ENCODE measurements around the gene PALLD.

The PALLD gene

GRCh38 chr4:168773388-168774195, 276.7 kb downstream of the PALLD start:
- DNase-seq (ENCODE audit: low spot score) = no peak
- Histone ChIP-seq H3K27ac (ENCODE audit: poor library complexity, severe bottlenecking) (no peak overlapping the region), H3K4me1 (ENCODE audit: insufficient read depth, poor library complexity, severe bottlenecking) (peaks cover 14% of the 10 kb centered on the region), H3K27me3 (ENCODE audit: insufficient read depth, poor library complexity, severe bottlenecking) (no peaks in the 10 kb centered on the region), H3K4me3 (ENCODE audit: severe bottlenecking) (no peak overlapping the region), H3K36me3 (ENCODE audit: low read depth) (no peaks in the 10 kb centered on the region; the same call in 1 of the 2 replicates), H3K9me3 (ENCODE audit: severe bottlenecking) (peaks cover 7% of the 10 kb centered on the region)
- TF ChIP-seq, protein P1, sequence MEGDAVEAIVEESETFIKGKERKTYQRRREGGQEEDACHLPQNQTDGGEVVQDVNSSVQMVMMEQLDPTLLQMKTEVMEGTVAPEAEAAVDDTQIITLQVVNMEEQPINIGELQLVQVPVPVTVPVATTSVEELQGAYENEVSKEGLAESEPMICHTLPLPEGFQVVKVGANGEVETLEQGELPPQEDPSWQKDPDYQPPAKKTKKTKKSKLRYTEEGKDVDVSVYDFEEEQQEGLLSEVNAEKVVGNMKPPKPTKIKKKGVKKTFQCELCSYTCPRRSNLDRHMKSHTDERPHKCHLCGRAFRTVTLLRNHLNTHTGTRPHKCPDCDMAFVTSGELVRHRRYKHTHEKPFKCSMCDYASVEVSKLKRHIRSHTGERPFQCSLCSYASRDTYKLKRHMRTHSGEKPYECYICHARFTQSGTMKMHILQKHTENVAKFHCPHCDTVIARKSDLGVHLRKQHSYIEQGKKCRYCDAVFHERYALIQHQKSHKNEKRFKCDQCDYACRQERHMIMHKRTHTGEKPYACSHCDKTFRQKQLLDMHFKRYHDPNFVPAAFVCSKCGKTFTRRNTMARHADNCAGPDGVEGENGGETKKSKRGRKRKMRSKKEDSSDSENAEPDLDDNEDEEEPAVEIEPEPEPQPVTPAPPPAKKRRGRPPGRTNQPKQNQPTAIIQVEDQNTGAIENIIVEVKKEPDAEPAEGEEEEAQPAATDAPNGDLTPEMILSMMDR (IDR thresholded peaks at IDR 0.05; ENCODE audit: poor library complexity, severe bottlenecking) = no peak
- ATAC-seq (ENCODE audit: low read depth) = no peak

GRCh38 chr4:168776382-168776781, 279.5 kb downstream of the PALLD start:
- ATAC-seq (ENCODE audit: low read depth) (no peak), DNase-seq (ENCODE audit: low spot score) (no peak)
- no peak overlapping the region for H3K4me3 ChIP-seq (ENCODE audit: severe bottlenecking)
- TF ChIP-seq, protein P1 (IDR thresholded peaks at IDR 0.05; ENCODE audit: poor library complexity, severe bottlenecking) = no peak
- H3K27ac ChIP-seq (ENCODE audit: poor library complexity, severe bottlenecking) = no peak overlapping the region
- no peaks in the 10 kb centered on the region for H3K27me3 ChIP-seq (ENCODE audit: insufficient read depth, poor library complexity, severe bottlenecking)
- H3K36me3 ChIP-seq (ENCODE audit: low read depth) = no peaks in the 10 kb centered on the region; the same call in 1 of the 2 replicates
- peaks cover 7% of the 10 kb centered on the region for H3K9me3 ChIP-seq (ENCODE audit: severe bottlenecking)
- H3K4me1 ChIP-seq (ENCODE audit: insufficient read depth, poor library complexity, severe bottlenecking) = no peaks in the 10 kb centered on the region

DNA sequence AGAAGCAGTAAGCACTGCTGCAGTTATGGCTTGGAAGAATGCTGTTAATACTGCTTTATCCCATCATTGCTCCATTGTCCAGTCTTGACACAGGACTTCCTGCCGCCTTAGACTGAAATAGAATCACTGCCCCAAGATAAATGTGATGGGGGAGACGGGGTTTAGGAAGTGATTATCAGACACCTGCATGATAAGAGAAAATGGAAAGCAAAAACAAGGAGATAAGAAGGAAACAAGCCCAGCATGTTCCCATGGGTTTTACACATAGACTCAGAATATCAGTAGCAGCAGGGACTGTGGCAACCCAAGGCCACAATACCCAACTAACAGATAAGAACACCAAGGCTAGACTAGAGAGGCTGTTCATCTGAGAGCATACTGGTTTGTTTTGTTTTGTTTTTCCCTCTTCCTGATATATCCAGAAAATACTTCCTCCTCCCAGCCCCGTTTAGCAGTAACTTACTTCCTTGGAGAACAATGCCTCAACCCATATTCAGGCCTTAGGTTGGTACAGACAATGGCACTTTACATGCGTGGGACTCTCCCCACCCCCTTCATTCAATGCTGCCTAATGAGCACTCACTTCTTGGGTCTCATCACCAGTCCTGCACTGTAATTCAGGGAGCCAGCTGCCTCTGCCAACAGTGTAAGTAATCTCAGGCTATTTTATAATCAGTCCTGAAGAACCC, 280.6 kb downstream of the PALLD start:
- Histone ChIP-seq H3K27me3 (ENCODE audit: insufficient read depth, poor library complexity, severe bottlenecking) (no peaks in the 10 kb centered on the region), H3K36me3 (ENCODE audit: low read depth) (no peaks in the 10 kb centered on the region; the same call in 1 of the 2 replicates), H3K9me3 (ENCODE audit: severe bottlenecking) (peaks cover 7% of the 10 kb centered on the region), H3K4me3 (ENCODE audit: severe bottlenecking) (no peak overlapping the region), H3K27ac (ENCODE audit: poor library complexity, severe bottlenecking) (no peak overlapping the region), H3K4me1 (ENCODE audit: insufficient read depth, poor library complexity, severe bottlenecking) (no peaks in the 10 kb centered on the region)
- no peak for ATAC-seq (ENCODE audit: low read depth)
- no peak for DNase-seq (ENCODE audit: low spot score)
- TF ChIP-seq, protein P1 (IDR thresholded peaks at IDR 0.05; ENCODE audit: poor library complexity, severe bottlenecking) = no peak

DNA sequence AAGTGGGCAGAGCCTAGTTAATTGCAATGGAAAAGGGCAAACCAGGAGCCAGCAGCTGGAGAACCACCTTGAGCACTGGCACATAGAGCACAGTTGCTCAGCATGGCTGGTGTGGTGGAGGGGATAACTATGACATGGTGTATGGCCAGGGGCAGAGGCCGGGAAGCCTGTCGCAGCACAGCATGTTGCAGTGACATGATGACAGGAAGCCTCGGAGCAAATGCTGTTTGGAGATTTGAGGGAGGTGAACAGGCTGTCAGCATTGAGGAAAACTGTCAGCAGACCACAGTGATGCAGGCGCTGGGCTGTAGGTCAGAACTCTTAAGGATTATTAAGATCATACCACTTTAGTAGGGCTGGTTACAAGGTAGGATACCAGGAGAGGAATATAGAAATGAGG, 284.5 kb downstream of the PALLD start:
- no peak overlapping the region for H3K27ac ChIP-seq (ENCODE audit: poor library complexity, severe bottlenecking)
- H3K9me3 ChIP-seq (ENCODE audit: severe bottlenecking) = no peaks in the 10 kb centered on the region
- TF ChIP-seq, protein P1 (IDR thresholded peaks at IDR 0.05; ENCODE audit: poor library complexity, severe bottlenecking) = no peak
- H3K27me3 ChIP-seq (ENCODE audit: insufficient read depth, poor library complexity, severe bottlenecking) = no peaks in the 10 kb centered on the region
- no peak for DNase-seq (ENCODE audit: low spot score)
- H3K36me3 ChIP-seq (ENCODE audit: low read depth) = no peaks in the 10 kb centered on the region
- H3K4me1 ChIP-seq (ENCODE audit: insufficient read depth, poor library complexity, severe bottlenecking) = peaks cover 5% of the 10 kb centered on the region
- ATAC-seq (ENCODE audit: low read depth) = no peak
- no peak overlapping the region for H3K4me3 ChIP-seq (ENCODE audit: severe bottlenecking)

All from RWPE2 (cell line).